A673 (cell line): ENCODE results near the gene MCRIP1. TPM values are rescaled to one million over a fixed set of nuclear protein-coding genes. Genes with fewer than 3 reads are reported as not detected.

Source experiments
- BruUV-seq: library from RNA; stranded (reverse); fragments of 400-500 nt; replicated peaks from 2 replicates; lab custom pipeline; 2021; lab: Mats Ljungman, UMichigan
- CTCF ChIA-PET: fragments of 300-600 bp; sonication (Branson Sonifier 250); formaldehyde crosslinking; loops from one replicate; lab custom pipeline; 2022; ENCODE audit warnings: antibody characterized with exemption; lab: Charles Lee
- POLR2A ChIA-PET: fragments of 300-600 bp; sonication (Branson Sonifier 250); formaldehyde crosslinking; loops from one replicate; lab custom pipeline; 2022; ENCODE audit warnings: antibody characterized with exemption; ENCODE audit not compliant: low non-redundant PET; lab: Charles Lee
- DNase-seq: peaks from one replicate; pipeline ENCODE4 v3.0.0-alpha.2; 2015; ENCODE audit warnings: low spot score
- H3K27ac ChIP-seq: fragments of 200-600 bp; sonication (generic); 2 replicates; pipeline ENCODE4 v1.5.1; 2016; ENCODE audit warnings: mixed run types, low read depth, mild to moderate bottlenecking, mixed read lengths, antibody characterized with exemption, low read length; ENCODE audit not compliant: poor library complexity, severe bottlenecking
- H3K27me3 ChIP-seq: fragments of 200-600 bp; sonication (generic); replicated peaks from 2 replicates; pipeline ENCODE4 v1.6.1; 2017; ENCODE audit warnings: mixed run types, low read depth, mild to moderate bottlenecking, mixed read lengths, antibody characterized with exemption, low read length; ENCODE audit not compliant: insufficient read depth, poor library complexity
- H3K36me3 ChIP-seq: fragments of 200-600 bp; sonication (generic); 2 replicates; pipeline ENCODE4 v1.6.1; 2016; ENCODE audit warnings: mixed run types, mild to moderate bottlenecking, mixed read lengths, antibody characterized with exemption, low read length; ENCODE audit not compliant: insufficient read depth, poor library complexity, severe bottlenecking
- H3K4me1 ChIP-seq: fragments of 200-600 bp; sonication (generic); 2 replicates; pipeline ENCODE4 v1.6.1; 2017; ENCODE audit warnings: mixed run types, mild to moderate bottlenecking, mixed read lengths, antibody characterized with exemption, low read length; ENCODE audit not compliant: insufficient read depth, poor library complexity, severe bottlenecking
- H3K4me3 ChIP-seq: fragments of 200-600 bp; sonication (generic); 2 replicates; pipeline ENCODE4 v1.5.1; 2016; ENCODE audit warnings: low read depth, mixed run types, mild to moderate bottlenecking, mixed read lengths, low read length; ENCODE audit not compliant: poor library complexity, severe bottlenecking
- H3K9me3 ChIP-seq: fragments of 200-600 bp; sonication (generic); 2 replicates; pipeline ENCODE4 v1.6.1; 2016; ENCODE audit warnings: mixed run types, low read depth, mild to moderate bottlenecking, mixed read lengths, antibody characterized with exemption, low read length; ENCODE audit not compliant: poor library complexity, severe bottlenecking
- EZH2 ChIP-seq: fragments of 200-600 bp; sonication (generic); IDR thresholded peaks from 2 replicates; pipeline ENCODE4 v1.6.1; 2017; ENCODE audit warnings: borderline replicate concordance, low read depth, mild to moderate bottlenecking, mixed read lengths, antibody characterized with exemption, low read length; ENCODE audit not compliant: poor library complexity, severe bottlenecking
- intact Hi-C: fragments of 100-400 bp; cut with micrococcal nuclease; formaldehyde crosslinking; loops from one replicate; pipeline ENCODE4 v1.10.0; 2022; ENCODE audit not compliant: unreplicated experiment
- total RNA-seq: library from RNA; stranded (reverse); gene quantifications from 2 replicates; pipeline ENCODE4 v1.2.3, GENCODE V29; 2021
- TF ChIP-seq, protein P1 (sequence below): fragments of 300-800, 200-600 bp; sonication (generic); conservative IDR thresholded peaks from 2 replicates; pipeline ENCODE4 v1.5.1; 2017; ENCODE audit warnings: low read depth, mild to moderate bottlenecking, antibody characterized with exemption, low read length, moderate library complexity, mixed read lengths

MCRIP1 gene
- total RNA-seq, 1 experiment from 2014 or later, result 126 TPM

DNA sequence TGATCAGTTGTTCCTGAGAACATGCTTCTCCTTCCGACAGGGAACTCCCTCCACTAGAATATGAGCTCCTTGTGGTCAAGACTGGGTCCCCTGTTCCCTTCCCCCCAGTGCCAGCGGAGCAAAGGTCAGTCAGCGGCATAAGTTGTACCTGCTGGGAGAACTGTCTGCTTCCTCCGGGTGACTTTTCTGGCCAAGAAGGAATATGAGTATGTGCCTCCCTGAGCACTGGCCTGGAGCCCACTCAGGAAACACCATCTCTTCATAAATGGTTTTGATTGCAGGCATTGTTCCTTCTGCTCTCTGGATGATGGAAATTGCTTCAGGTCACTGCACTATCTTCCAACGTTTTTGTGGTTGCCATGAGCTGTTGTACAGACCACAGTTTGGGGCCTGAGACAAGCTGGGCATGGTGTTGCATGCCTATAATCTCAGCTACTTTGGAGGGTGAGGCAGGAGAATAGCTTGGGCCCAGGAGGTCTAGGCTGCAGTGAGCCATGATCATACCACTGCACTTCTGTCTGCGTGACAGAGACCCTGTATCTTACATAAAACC, 30.1 kb upstream of the MCRIP1 start:
- ChIA-PET POLR2A (no interaction called here), CTCF (no interaction called here)
- Histone ChIP-seq H3K27me3 (no peaks in the 10 kb centered on the region), H3K4me1 (peaks cover 24% of the 10 kb centered on the region), H3K27ac (no peak overlapping the region), H3K36me3 (peaks cover 41% of the 10 kb centered on the region), H3K4me3 (no peak overlapping the region), H3K9me3 (no peaks in the 10 kb centered on the region)
- DNase-seq, result no peak
- intact Hi-C loops, result no loop called here
- BruUV-seq, result no TSS peak
- TF ChIP-seq, protein P1, sequence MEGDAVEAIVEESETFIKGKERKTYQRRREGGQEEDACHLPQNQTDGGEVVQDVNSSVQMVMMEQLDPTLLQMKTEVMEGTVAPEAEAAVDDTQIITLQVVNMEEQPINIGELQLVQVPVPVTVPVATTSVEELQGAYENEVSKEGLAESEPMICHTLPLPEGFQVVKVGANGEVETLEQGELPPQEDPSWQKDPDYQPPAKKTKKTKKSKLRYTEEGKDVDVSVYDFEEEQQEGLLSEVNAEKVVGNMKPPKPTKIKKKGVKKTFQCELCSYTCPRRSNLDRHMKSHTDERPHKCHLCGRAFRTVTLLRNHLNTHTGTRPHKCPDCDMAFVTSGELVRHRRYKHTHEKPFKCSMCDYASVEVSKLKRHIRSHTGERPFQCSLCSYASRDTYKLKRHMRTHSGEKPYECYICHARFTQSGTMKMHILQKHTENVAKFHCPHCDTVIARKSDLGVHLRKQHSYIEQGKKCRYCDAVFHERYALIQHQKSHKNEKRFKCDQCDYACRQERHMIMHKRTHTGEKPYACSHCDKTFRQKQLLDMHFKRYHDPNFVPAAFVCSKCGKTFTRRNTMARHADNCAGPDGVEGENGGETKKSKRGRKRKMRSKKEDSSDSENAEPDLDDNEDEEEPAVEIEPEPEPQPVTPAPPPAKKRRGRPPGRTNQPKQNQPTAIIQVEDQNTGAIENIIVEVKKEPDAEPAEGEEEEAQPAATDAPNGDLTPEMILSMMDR, result no peak
- no peak for TF ChIP-seq EZH2

- Histone ChIP-seq H3K36me3 (peaks cover 42% of the 10 kb centered on the region), H3K27me3 (no peaks in the 10 kb centered on the region), H3K4me1 (peaks cover 20% of the 10 kb centered on the region), H3K4me3 (peak overlapping the region; percentile 90), H3K9me3 (no peaks in the 10 kb centered on the region), H3K27ac (peak overlapping the region; percentile 89)
- intact Hi-C loops, result no loop called here
- DNase-seq, result peak; percentile 100
- no peak for TF ChIP-seq EZH2
- TF ChIP-seq, protein P1, result no peak
- POLR2A ChIA-PET, result no interaction called here
- CTCF ChIA-PET, result interaction anchor here (1.1 kb wide), 1 partner anchor 9 kb away, joined by 3 read pairs; no protein-coding TSS in a partner anchor
- BruUV-seq, result no TSS peak
Measured at GRCh38 chr17:81860756-81861568, 27.9 kb upstream of the MCRIP1 start.

- ChIA-PET CTCF (no interaction called here), POLR2A (no interaction called here)
- DNase-seq, result no peak
- Histone ChIP-seq H3K4me3 (peak within 1 kb of the TSS; percentile 90), H3K27ac (peak within 1 kb of the TSS; percentile 96), H3K4me1 (peaks cover 20% of the 10 kb centered on the region), H3K36me3 (peaks cover 47% of the 10 kb centered on the region), H3K27me3 (no peaks in the 10 kb centered on the region), H3K9me3 (no peaks in the 10 kb centered on the region)
- intact Hi-C loops, result no loop called here
- BruUV-seq, result no TSS peak
- TF ChIP-seq EZH2, result no peak
- TF ChIP-seq, protein P1, result no peak
Measured at GRCh38 chr17:81859906-81860755, 27.0 kb upstream of the MCRIP1 start, which contains the start of gene P4HB. Gene P4HB, minus strand, starts transcription at chr17:81860535. Its CDS starts 64 bp downstream, at chr17:81860471.
